ENCODE data around the gene SCARB1.

The SCARB1 gene

GRCh38 chr12:124747426-124748161, 116.1 kb downstream of the SCARB1 start:
- H3K9me2 ChIP-seq (ENCODE audit: low read depth, low read length) = no peaks in the 10 kb centered on the region
- TF ChIP-seq CTCF (IDR thresholded peaks at IDR 0.05; ENCODE audit: low read length) (no peak), EZH2 (IDR thresholded peaks at IDR 0.05; ENCODE audit: borderline replicate concordance, low read length) (no peak)
- no peaks in the 10 kb centered on the region for H3K79me2 ChIP-seq (ENCODE audit: insufficient read depth, low read length)
- no peaks in the 10 kb centered on the region for H3K36me3 ChIP-seq (ENCODE audit: insufficient read depth, low read length)
- H3K4me1 ChIP-seq (ENCODE audit: insufficient read depth, low read length, severe bottlenecking) = no peaks in the 10 kb centered on the region
- no peak overlapping the region for H3K4me2 ChIP-seq (ENCODE audit: low read length)
- no peak overlapping the region for H3K4me3 ChIP-seq (ENCODE audit: low read depth, low read length, poor library complexity, severe bottlenecking)
- H4K20me1 ChIP-seq (ENCODE audit: insufficient read depth, low read length) = no peaks in the 10 kb centered on the region
- H3K9ac ChIP-seq (ENCODE audit: low read length) = no peak overlapping the region
- H3F3A ChIP-seq (ENCODE audit: insufficient read depth, low read length) = no peaks in the 10 kb centered on the region
- peaks cover 7% of the 10 kb centered on the region; the same call in 1 of the 2 replicates for H3K27me3 ChIP-seq (ENCODE audit: insufficient read depth, low read length)
- H2AFZ ChIP-seq (ENCODE audit: low read length) = no peak overlapping the region
- H3K27ac ChIP-seq (ENCODE audit: low read depth, low read length, poor library complexity, severe bottlenecking) = no peak overlapping the region
- no peaks in the 10 kb centered on the region for H3K9me3 ChIP-seq (ENCODE audit: low read length)

- no peak overlapping the region for H3K4me2 ChIP-seq (ENCODE audit: low read length)
- no peak overlapping the region for H3K27ac ChIP-seq (ENCODE audit: low read depth, low read length, poor library complexity, severe bottlenecking)
Observed at GRCh38 chr12:124746649-124747425, 116.8 kb downstream of the SCARB1 start.

More at GRCh38 chr12:124746649-124747425, 116.8 kb downstream of the SCARB1 start:
- Histone ChIP-seq H2AFZ (ENCODE audit: low read length) (no peak overlapping the region), H3K9me2 (ENCODE audit: low read depth, low read length) (no peaks in the 10 kb centered on the region), H3K4me1 (ENCODE audit: insufficient read depth, low read length, severe bottlenecking) (no peaks in the 10 kb centered on the region), H3K27me3 (ENCODE audit: insufficient read depth, low read length) (peaks cover 7% of the 10 kb centered on the region; the same call in 1 of the 2 replicates), H4K20me1 (ENCODE audit: insufficient read depth, low read length) (no peaks in the 10 kb centered on the region), H3K9me3 (ENCODE audit: low read length) (no peaks in the 10 kb centered on the region), H3K79me2 (ENCODE audit: insufficient read depth, low read length) (no peaks in the 10 kb centered on the region), H3K36me3 (ENCODE audit: insufficient read depth, low read length) (no peaks in the 10 kb centered on the region), H3K9ac (ENCODE audit: low read length) (no peak overlapping the region), H3K4me3 (ENCODE audit: low read depth, low read length, poor library complexity, severe bottlenecking) (no peak overlapping the region), H3F3A (ENCODE audit: insufficient read depth, low read length) (no peaks in the 10 kb centered on the region)
- no peak for TF ChIP-seq EZH2 (IDR thresholded peaks at IDR 0.05; ENCODE audit: borderline replicate concordance, low read length)
- TF ChIP-seq CTCF (IDR thresholded peaks at IDR 0.05; ENCODE audit: low read length) = no peak
